Esophagus muscularis mucosa (tissue), 4 donors: ENCODE results near the gene NEURL4. TPM values are rescaled to one million over a fixed set of nuclear protein-coding genes. Genes with fewer than 3 reads are reported as not detected.
A peak's percentile ranks its signal among the peaks of the same experiment; 100 is the strongest.
"Not testable (repeated sequence)": the region's sequence is repeated elsewhere in the genome, so short reads cannot be mapped to it uniquely, and the experiment has no call there.

Source experiments
- DNase-seq: peaks from one replicate; pipeline ENCODE4 v3.0.0-alpha.2; 2017; ENCODE audit errors: extremely low spot score
- H3K27ac ChIP-seq, 4 donors: fragments of 200-600 bp; sonication (generic); replicated peaks in 1 of 4; 1 replicate in 3 of 4; 2 replicates in 1 of 4; pipeline ENCODE4 v1.5.1; 2016 to 2019; ENCODE audit warnings: mild to moderate bottlenecking in 1 of 4
- H3K27me3 ChIP-seq, 4 donors: fragments of 200-600 bp; sonication (generic); one replicate each; pipeline versions ENCODE4 v1.5.1 to v1.6.0; 2016 to 2019
- H3K36me3 ChIP-seq, 4 donors: fragments of 200-600 bp; sonication (generic); one replicate each; pipeline ENCODE4 v1.5.1; 2016 to 2019
- H3K4me1 ChIP-seq, 4 donors: fragments of 200-600 bp; sonication (generic); one replicate each; pipeline ENCODE4 v1.5.1; 2016 to 2019
- H3K4me3 ChIP-seq, 4 donors: fragments of 200-600 bp; sonication (generic); 1 replicate in 2 of 4; 2 replicates in 2 of 4; pipeline ENCODE4 v1.5.1; 2016 to 2019; ENCODE audit warnings: mild to moderate bottlenecking in 4 of 4, moderate library complexity in 1 of 4
- H3K9me3 ChIP-seq, 4 donors: fragments of 200-600 bp; sonication (generic); 1 replicate in 3 of 4; 2 replicates in 1 of 4; pipeline ENCODE4 v1.5.1; 2016 to 2019
- EP300 ChIP-seq: sonication (generic); formaldehyde crosslinking; IDR thresholded peaks from one replicate; pipeline ENCODE4 v1.6.1; 2017; ENCODE audit warnings: antibody characterized with exemption
- POLR2A ChIP-seq: fragments of 450-650 bp; IDR thresholded peaks from one replicate; pipeline ENCODE4 v1.6.1; 2017; ENCODE audit warnings: antibody characterized with exemption, moderate library complexity, mild to moderate bottlenecking, low read depth
- POLR2AphosphoS5 ChIP-seq, 2 donors: sonication (generic); formaldehyde crosslinking; IDR thresholded peaks; one replicate each; pipeline ENCODE4 v1.6.1; 2017; ENCODE audit warnings: antibody characterized with exemption in 2 of 2
- WGBS: methylation state at CpG from one replicate; pipeline ENCODE4 v1.1.5; 2018; 5-methylcytosine and 5-hydroxymethylcytosine counted together
- intact Hi-C: fragments of 100-400 bp; cut with DNase I; formaldehyde crosslinking; loops from one replicate; pipeline ENCODE4 v1.15.1; 2023
- total RNA-seq, 4 donors: library from RNA; depleted of rRNA; stranded (reverse); fragments of >200 nt; gene quantifications; one replicate each; pipeline versions ENCODE4 v1.1.0 to v1.2.1, GENCODE V29; 2016
- TF ChIP-seq, protein P1 (sequence below), 3 experiments: fragments of 200-600 bp in 2 of 3; fragments of 450-650 bp in 1 of 3; sonication (generic) in 2 of 3; IDR thresholded peaks; one replicate each; pipeline ENCODE4 v1.5.1; 2017 to 2019; ENCODE audit warnings: antibody characterized with exemption in 3 of 3, mild to moderate bottlenecking in 2 of 3, moderate library complexity in 1 of 3

The NEURL4 gene
- total RNA-seq = 10 to 100 TPM; 13.9 to 27.0 (median 20.6) TPM

DNA sequence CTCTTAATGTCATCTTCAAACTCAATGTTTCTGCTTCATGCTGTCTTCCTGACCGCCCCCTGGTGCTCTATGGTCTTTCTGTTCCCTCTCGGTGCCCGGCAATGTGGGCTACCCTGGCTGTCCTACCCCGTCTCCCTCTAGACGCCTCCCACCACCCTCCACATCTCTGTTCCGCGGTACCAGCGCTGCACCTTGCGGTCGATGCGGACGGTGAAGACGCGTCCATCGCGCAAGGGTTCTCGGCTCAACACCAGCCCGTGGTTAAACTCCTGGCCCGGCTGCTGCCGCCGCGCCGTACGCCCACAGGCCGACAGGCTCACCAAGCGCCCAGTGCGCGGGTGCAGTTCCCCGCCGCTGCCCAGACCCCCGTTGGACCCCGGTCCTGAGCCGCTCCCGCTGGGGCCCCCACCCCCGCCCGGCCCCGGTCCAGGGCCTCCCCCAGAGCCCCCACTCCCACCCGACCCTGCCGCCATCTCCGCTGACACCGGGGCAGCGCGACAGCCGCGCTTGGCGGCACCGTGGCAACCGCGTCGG, at the start of gene NEURL4:
TSS of gene NEURL4 (minus strand) at position 496 of the 534 bp plus-strand sequence. CDS start at position 473, 23 bp downstream.
- no peaks in the 10 kb centered on the region for H3K9me3 ChIP-seq
- peaks cover 16 to 33% (median 25%) of the 10 kb centered on the region in 4 donors for H3K4me1 ChIP-seq
- H3K27me3 ChIP-seq = peaks cover 0 to 10% (median 0%) of the 10 kb centered on the region in 4 donors
- H3K27ac ChIP-seq = peak within 1 kb of the TSS; percentile 92 to 93 (median 92)
- H3K36me3 ChIP-seq = peaks cover 0 to 38% (median 32%) of the 10 kb centered on the region in 4 donors
- intact Hi-C loops = no loop called here
- TF ChIP-seq EP300 (no peak), POLR2AphosphoS5 (IDR thresholded peaks at IDR 0.05) (no peak), POLR2A (no peak)
- H3K4me3 ChIP-seq = peak within 1 kb of the TSS; percentile 75 to 89 (median 84)
- under 1% methylated on average over 39 of the region's 50 CpGs for WGBS
- DNase-seq = no peak

DNA sequence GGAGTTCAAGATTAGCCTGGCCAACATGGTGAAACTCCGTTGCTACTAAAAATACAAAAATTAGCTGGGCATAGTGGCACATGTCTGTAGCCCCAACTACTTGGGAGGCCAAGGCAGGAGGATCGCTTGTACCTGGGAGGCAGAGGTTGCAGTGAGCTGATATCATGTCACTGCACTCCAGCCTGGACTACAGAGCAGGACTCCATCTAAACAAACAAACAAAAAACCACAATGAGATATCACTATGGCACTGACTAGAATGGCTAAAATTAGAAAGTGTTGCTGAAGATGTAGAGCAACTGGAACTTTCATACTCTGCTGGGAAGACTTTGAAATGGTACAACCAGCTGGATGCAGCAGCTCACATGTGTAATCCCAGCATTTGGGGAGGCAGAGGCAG, 45.2 kb upstream of the NEURL4 start:
- TF ChIP-seq POLR2A (no peak), POLR2AphosphoS5 (IDR thresholded peaks at IDR 0.05) (no peak), EP300 (no peak)
- TF ChIP-seq, protein P1, sequence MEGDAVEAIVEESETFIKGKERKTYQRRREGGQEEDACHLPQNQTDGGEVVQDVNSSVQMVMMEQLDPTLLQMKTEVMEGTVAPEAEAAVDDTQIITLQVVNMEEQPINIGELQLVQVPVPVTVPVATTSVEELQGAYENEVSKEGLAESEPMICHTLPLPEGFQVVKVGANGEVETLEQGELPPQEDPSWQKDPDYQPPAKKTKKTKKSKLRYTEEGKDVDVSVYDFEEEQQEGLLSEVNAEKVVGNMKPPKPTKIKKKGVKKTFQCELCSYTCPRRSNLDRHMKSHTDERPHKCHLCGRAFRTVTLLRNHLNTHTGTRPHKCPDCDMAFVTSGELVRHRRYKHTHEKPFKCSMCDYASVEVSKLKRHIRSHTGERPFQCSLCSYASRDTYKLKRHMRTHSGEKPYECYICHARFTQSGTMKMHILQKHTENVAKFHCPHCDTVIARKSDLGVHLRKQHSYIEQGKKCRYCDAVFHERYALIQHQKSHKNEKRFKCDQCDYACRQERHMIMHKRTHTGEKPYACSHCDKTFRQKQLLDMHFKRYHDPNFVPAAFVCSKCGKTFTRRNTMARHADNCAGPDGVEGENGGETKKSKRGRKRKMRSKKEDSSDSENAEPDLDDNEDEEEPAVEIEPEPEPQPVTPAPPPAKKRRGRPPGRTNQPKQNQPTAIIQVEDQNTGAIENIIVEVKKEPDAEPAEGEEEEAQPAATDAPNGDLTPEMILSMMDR (IDR thresholded peaks at IDR 0.05) = no peak
- no peak overlapping the region for H3K27ac ChIP-seq
- intact Hi-C loops = no loop called here
- H3K36me3 ChIP-seq = no peaks in the 10 kb centered on the region
- H3K4me1 ChIP-seq = no peaks in the 10 kb centered on the region
- H3K4me3 ChIP-seq = no peak overlapping the region
- H3K9me3 ChIP-seq = no peaks in the 10 kb centered on the region
- DNase-seq = no peak
- 100% methylated on average over 2 of the region's 2 CpGs for WGBS
- peaks cover 0 to 7% (median 0%) of the 10 kb centered on the region in 4 donors for H3K27me3 ChIP-seq

DNA sequence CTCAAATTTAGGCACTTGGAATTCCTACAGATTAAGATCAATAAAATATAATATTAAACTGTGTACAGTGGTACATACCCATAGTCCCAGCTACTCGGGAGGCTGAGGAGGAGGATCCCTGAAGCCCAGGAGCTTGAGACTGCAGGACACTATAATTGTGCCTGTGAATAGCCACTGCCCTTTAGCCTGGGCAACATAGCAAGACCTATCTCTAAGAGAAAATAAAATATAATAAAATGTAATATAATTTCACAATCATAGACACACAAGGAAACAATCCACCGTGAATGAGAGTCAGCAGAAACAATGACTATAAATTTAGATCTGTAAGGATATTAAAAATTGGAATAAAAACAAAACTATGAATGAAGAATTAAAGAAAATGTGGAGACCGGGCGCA, 41.7 kb upstream of the NEURL4 start:
- Histone ChIP-seq H3K4me1 (no peaks in the 10 kb centered on the region), H3K36me3 (no peaks in the 10 kb centered on the region), H3K4me3 (no peak overlapping the region), H3K27me3 (peaks cover 0 to 7% (median 0%) of the 10 kb centered on the region in 4 donors), H3K9me3 (no peaks in the 10 kb centered on the region), H3K27ac (no peak overlapping the region)
- WGBS = 89% methylated on average over 4 of the region's 4 CpGs
- intact Hi-C loops = no loop called here
- DNase-seq = no peak
- TF ChIP-seq POLR2AphosphoS5 (IDR thresholded peaks at IDR 0.05) (no peak), EP300 (no peak), POLR2A (no peak)
- TF ChIP-seq, protein P1 (IDR thresholded peaks at IDR 0.05) = no peak

DNA sequence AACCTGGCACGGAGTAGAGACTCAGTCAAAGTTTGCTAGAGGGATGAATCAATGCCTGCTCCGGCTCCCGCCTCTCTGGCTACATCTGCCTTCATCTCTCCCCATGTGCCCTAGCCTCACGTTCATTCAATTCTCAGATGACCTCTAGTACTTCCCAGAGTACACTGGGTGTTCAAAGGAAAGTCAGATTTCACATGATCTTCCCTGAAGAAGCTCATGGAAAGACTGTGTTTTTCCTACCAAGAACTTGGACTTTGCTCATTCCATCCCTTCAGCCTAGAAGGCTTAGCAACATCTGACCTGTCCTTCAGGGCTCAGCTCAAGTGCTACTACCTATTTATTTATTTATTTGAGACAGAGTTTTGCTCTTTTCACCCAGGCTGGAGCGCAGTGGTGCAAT, 40.7 kb upstream of the NEURL4 start:
- peaks cover 0 to 7% (median 0%) of the 10 kb centered on the region in 4 donors for H3K27me3 ChIP-seq
- H3K4me1 ChIP-seq = no peaks in the 10 kb centered on the region
- H3K27ac ChIP-seq = no peak overlapping the region
- no peaks in the 10 kb centered on the region for H3K36me3 ChIP-seq
- intact Hi-C loops = no loop called here
- no peak for DNase-seq
- H3K4me3 ChIP-seq = no peak overlapping the region
- TF ChIP-seq POLR2AphosphoS5 (IDR thresholded peaks at IDR 0.05) = no peak
- TF ChIP-seq, protein P1 (IDR thresholded peaks at IDR 0.05) = no peak
- no peak for TF ChIP-seq EP300
- no peak for TF ChIP-seq POLR2A
- no peaks in the 10 kb centered on the region for H3K9me3 ChIP-seq
- 84% methylated on average over 5 of the region's 5 CpGs for WGBS

DNA sequence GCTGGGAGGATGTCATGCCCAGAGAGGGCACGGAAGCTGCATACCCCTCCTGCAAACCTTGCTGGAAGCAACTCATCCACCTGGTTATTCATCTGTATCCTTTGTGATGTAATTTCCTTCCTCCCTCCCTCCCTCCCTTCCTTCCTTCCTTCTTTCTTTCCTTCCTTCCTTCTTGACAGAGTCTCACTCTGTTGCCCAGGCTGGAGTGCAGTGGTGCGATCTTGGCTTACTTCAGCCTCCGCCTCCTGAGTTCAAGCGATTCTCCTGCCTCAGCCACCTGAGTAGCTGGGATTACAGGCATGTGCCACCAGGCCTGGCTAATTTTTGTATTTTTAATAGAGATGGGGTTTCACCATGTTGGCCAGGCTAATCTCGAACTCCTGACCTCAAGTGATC, 39.5 kb upstream of the NEURL4 start:
- WGBS = 90% methylated on average over 5 of the region's 5 CpGs
- H3K36me3 ChIP-seq, H3K4me1 ChIP-seq, H3K27ac ChIP-seq, DNase-seq, intact Hi-C loops, H3K27me3 ChIP-seq, H3K9me3 ChIP-seq, H3K4me3 ChIP-seq: not testable (repeated sequence)
